Tongue (tissue), 3 donors: ENCODE results near the gene DLEU7. TPM values are rescaled to one million over a fixed set of nuclear protein-coding genes. Genes with fewer than 3 reads are reported as not detected.

Experiments used
- DNase-seq: peaks from one replicate; pipeline ENCODE4 v3.0.0-alpha.2; 2015
- small RNA-seq: library from RNA; depleted of rRNA; stranded (forward); fragments of <200 nt; gene quantifications from one replicate; pipeline ENCODE3, GENCODE V24; 2014; ENCODE audit warnings: low replicate concordance
- total RNA-seq: library from RNA; depleted of rRNA; stranded (reverse); fragments of >200 nt; gene quantifications from one replicate; pipeline ENCODE4 v1.2.3, GENCODE V29; 2014

The DLEU7 gene
- total RNA-seq, 1 donor from 2014 or later = not detected

DNA sequence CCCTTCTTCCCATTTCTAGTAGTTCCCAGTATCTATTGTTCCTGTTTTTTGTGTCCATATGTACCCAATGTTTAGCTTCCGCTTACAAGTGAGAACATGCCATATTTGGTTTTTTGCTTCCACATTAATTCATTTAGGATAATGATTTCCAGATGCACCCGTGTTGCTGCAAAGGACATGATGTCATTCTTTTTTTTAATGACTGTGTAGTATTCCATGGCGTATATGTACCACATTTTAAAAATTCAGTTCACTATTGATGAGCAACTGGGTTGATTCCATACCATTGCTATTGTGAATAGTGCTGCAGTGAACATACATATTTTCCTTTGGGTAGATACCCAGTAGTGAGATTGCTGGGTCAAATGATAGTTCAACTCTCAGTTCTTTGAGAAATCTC is 50.5 kb downstream of the DLEU7 start:
- no peak for DNase-seq

GRCh38 chr13:50788551-50789210 is 54.8 kb downstream of the DLEU7 start:
- peak; percentile 29 for DNase-seq

- DNase-seq = no peak
Measured at GRCh38 chr13:50787316-50788195, 55.9 kb downstream of the DLEU7 start.

GRCh38 chr13:50783717-50784290 is 59.7 kb downstream of the DLEU7 start:
- DNase-seq = no peak

GRCh38 chr13:50783066-50783465 is 60.4 kb downstream of the DLEU7 start:
- no peak for DNase-seq

DNA sequence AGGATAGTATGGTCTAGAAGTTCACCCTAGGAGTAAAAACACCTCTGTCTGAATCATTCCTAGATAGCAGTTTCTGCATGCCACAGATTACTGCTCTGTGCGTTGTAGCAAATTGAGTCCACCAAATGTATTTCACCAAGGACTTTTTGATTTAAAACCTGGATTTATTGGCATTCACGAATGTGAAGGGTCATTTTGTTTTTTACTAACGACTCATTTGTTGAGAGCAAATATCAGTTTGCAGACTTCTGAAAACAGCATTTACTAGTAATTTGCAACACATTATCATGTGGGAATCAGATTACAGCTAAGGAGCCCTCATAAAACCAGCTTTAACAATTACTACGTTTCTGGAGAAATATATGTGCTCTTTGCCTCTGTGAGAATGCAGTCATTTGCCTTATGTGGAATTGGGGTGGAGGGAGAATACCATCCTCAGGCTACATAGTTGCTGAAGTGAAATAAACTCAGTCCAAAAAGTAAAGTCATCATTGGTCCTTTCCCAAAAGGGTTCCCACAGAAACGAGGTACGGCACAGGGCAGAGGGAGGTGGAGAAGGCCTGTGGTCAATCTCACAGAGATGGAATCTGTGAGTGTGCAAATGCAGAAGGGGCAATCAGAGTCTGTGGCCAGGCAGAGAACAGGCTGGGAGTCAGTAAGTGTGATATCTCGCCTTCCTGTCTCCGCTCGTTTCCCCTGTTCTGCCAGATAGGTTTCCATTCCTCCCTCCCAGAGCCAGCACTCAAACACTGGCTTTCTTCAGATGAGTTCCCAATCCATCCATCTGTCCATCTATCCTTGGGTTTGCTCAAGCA is 63.1 kb downstream of the DLEU7 start:
- DNase-seq = no peak

GRCh38 chr13:50779443-50780200 is 63.9 kb downstream of the DLEU7 start:
- DNase-seq = no peak

Small RNA genes lying within 50 kb of the gene (small RNA-seq; reads per million reads assigned to genes)
- 0.11 reads per million for gene RNA5SP28

Other genes with a start within 250 kb of the DLEU7 start
- 50.3 TPM for gene RNASEH2B, start 66.1 kb upstream of the DLEU7 start, total RNA-seq